Measurements from ENCODE around the gene TMIE. TPM values are rescaled to one million over a fixed set of nuclear protein-coding genes. Genes with fewer than 3 reads are reported as not detected.

TMIE gene
- total and polyA plus RNA-seq, 2 of the 13 experiments (the other 11 are each of a cell fraction or from before 2014, with no cell fraction given), result not detected

- Histone ChIP-seq H3K36me3 (replicated peaks in 1 of 2; ENCODE audit: control insufficient read depth in 1 of 2, insufficient read depth in 2 of 2, low read length in 2 of 2) (no peaks in the 10 kb centered on the region), H3K4me2 (ENCODE audit: low read depth, low read length) (no peak overlapping the region), H3K27ac (ENCODE audit: extremely low read length, insufficient read depth, low read length) (no peak overlapping the region), H2AFZ (ENCODE audit: low read length) (no peak overlapping the region), H3K79me2 (ENCODE audit: insufficient read depth, low read length) (no peaks in the 10 kb centered on the region), H4K20me1 (ENCODE audit: insufficient read depth, low read length) (no peaks in the 10 kb centered on the region), H3K9me3 (ENCODE audit: low read length) (no peaks in the 10 kb centered on the region), H3K4me3 (replicated peaks in 1 of 3; ENCODE audit: insufficient read depth in 1 of 3, low read depth in 2 of 3, low read length in 3 of 3) (no peak overlapping the region), H3K9ac (ENCODE audit: insufficient read depth, low read depth, low read length) (no peak overlapping the region), H3K4me1 (ENCODE audit: insufficient read depth, low read length) (no peaks in the 10 kb centered on the region), H3K27me3 (ENCODE audit: control insufficient read depth in 1 of 2, insufficient read depth in 2 of 2, low read length in 2 of 2) (peaks cover 3 to 28% of the 10 kb centered on the region in 2 experiments; a peak in 2 of 5 replicates)
- no TSS peak for BruUV-seq (replicated peaks)
- FAIRE-seq, result no peak
- intact Hi-C loops (cut with micrococcal nuclease; ENCODE audit: unreplicated experiment) (no loop called here), in situ Hi-C loops (cut with HindIII; ENCODE audit: extremely low pct_ligation_motif_present, low pct_unique_long_range_greater_than_20kb) (loop anchor here (10.0 kb wide), 1 partner anchor 176 kb away; no protein-coding TSS in a partner anchor)
- ChIA-PET POLR2A (no interaction called here), CTCF (ENCODE audit: low intra/inter-chr PET ratio, low total read pairs) (no interaction called here)
- DNase-seq (ENCODE audit: low spot score), result no peak
- no peak for TF ChIP-seq BRD4 (CRISPR knock-in tag; IDR thresholded peaks at IDR 0.05)
- no peak for TF ChIP-seq ZNF777 (CRISPR knock-in tag; IDR thresholded peaks at IDR 0.05)
- TF ChIP-seq STAG1 (CRISPR knock-in tag; IDR thresholded peaks at IDR 0.05), result peak; percentile 49; the same call in 1 of the 2 replicates
- peak; percentile 54 for TF ChIP-seq CTCF (CRISPR knock-in tag; IDR thresholded peaks at IDR 0.05)
- no peak for TF ChIP-seq HBP1 (CRISPR knock-in tag; IDR thresholded peaks at IDR 0.05; ENCODE audit: low read depth)
- TF ChIP-seq NCOA1 (CRISPR knock-in tag; IDR thresholded peaks at IDR 0.05), result no peak
- no peak for TF ChIP-seq ISL2 (CRISPR knock-in tag; IDR thresholded peaks at IDR 0.05)
- WGBS (ENCODE audit: low lambda C conversion rate), result 12% methylated on average over 3 of the region's 9 CpGs
- peak; percentile 63 for ATAC-seq
Measured at GRCh38 chr3:46660543-46661523, 40.4 kb upstream of the TMIE start.
